ENCODE data around the gene TTLL12.

Gene TTLL12

GRCh38 chr22:43118953-43119458, 67.9 kb downstream of the TTLL12 start:
- DNase-seq, result no peak

GRCh38 chr22:43118024-43118849, 68.7 kb downstream of the TTLL12 start:
- no peak for DNase-seq

- DNase-seq, result no peak
Observed at GRCh38 chr22:43116932-43117331, 70.0 kb downstream of the TTLL12 start.

All from NCI-H2107 (cell line).